ENCODE measurements around the gene ORAI1. TPM values are rescaled to one million over a fixed set of nuclear protein-coding genes. Genes with fewer than 3 reads are reported as not detected.

The ORAI1 gene
- total and polyA plus RNA-seq, 12 donors, result 1.8 to 18.1 (median 8.8) TPM

- Histone ChIP-seq H3K27me3 (no peaks in the 10 kb centered on the region), H3K4me1 (peaks cover 0 to 16% (median 0%) of the 10 kb centered on the region in 9 donors), H3K27ac (no peak overlapping the region), H3K4me3 (no peak overlapping the region), H3K36me3 (no peaks in the 10 kb centered on the region), H3K9me3 (peaks cover 0 to 4% (median 0%) of the 10 kb centered on the region in 11 donors)
- 85 to 87% methylated on average over 5 of the region's 5 CpGs for WGBS, 2 donors
- no peak for ATAC-seq
- no peak for TF ChIP-seq CTCF (IDR thresholded peaks at IDR 0.05)
- intact Hi-C loops (cut with DNase I), result no loop called here
- DNase-seq, result no peak
Measured at GRCh38 chr12:121618659-121619233, 7.6 kb upstream of the ORAI1 start.

GRCh38 chr12:121620333-121620891 is 5.9 kb upstream of the ORAI1 start:
- no peak for DNase-seq
- no peak overlapping the region for H3K27ac ChIP-seq

GRCh38 chr12:121626853-121627640 is 717 bp downstream of the ORAI1 start:
- peak; percentile 21 to 64 (median 47) for ATAC-seq
- DNase-seq, result peak; percentile 52 to 55
- 1% methylated on average over 51 to 53 of the region's 53 CpGs for WGBS, 2 donors
- Histone ChIP-seq H3K27me3 (no peaks in the 10 kb centered on the region), H3K4me3 (peak overlapping the region; percentile 57 to 97 (median 76)), H3K4me1 (peaks cover 3 to 66% (median 48%) of the 10 kb centered on the region in 9 donors), H3K36me3 (no peaks in the 10 kb centered on the region), H3K9me3 (no peaks in the 10 kb centered on the region), H3K27ac (peak overlapping the region; percentile 76 to 96 (median 92))
- intact Hi-C loops (cut with DNase I), result loop anchor here (2.0 to 10.0 kb wide), 15 partner anchors 35 to 132 kb away; partner anchors contain the start of genes KDM2B (in 4 of the 10) and MORN3 (in 1 of the 10)
- peak in 3 of 9 donors; percentile 2 to 29 (median 8) for TF ChIP-seq CTCF (IDR thresholded peaks at IDR 0.05)

More at GRCh38 chr12:121620333-121620891, 5.9 kb upstream of the ORAI1 start:
- intact Hi-C loops (cut with DNase I), result loop anchor here in 7 of 10 donors (5.0 to 10.0 kb wide), 7 partner anchors 43 to 126 kb away; no protein-coding TSS in a partner anchor
- H3K36me3 ChIP-seq, result no peaks in the 10 kb centered on the region
- 82 to 84% methylated on average over 8 of the region's 8 CpGs for WGBS, 2 donors
- H3K4me1 ChIP-seq, result peaks cover 0 to 25% (median 8%) of the 10 kb centered on the region in 9 donors
- TF ChIP-seq CTCF (IDR thresholded peaks at IDR 0.05), result no peak
- no peak overlapping the region for H3K4me3 ChIP-seq
- peak in 4 of 8 donors; percentile 25 to 46 (median 40) for ATAC-seq
- H3K9me3 ChIP-seq, result no peaks in the 10 kb centered on the region
- H3K27me3 ChIP-seq, result no peaks in the 10 kb centered on the region

- Histone ChIP-seq H3K4me1 (peaks cover 3 to 76% (median 58%) of the 10 kb centered on the region in 9 donors), H3K27me3 (no peaks in the 10 kb centered on the region), H3K36me3 (no peaks in the 10 kb centered on the region), H3K27ac (peak overlapping the region in 7 of 10 donors; percentile 88 to 95 (median 93)), H3K9me3 (no peaks in the 10 kb centered on the region), H3K4me3 (peak overlapping the region in 8 of 10 donors; percentile 57 to 97 (median 77))
- no peak for TF ChIP-seq CTCF (IDR thresholded peaks at IDR 0.05)
- DNase-seq, result no peak
- ATAC-seq, result no peak
- intact Hi-C loops (cut with DNase I), result loop anchor here (5.0 to 10.0 kb wide), 12 partner anchors 34 to 133 kb away; partner anchors contain the start of genes KDM2B (in 4 of the 10) and MORN3 (in 1 of the 10)
- 75% methylated on average over 8 of the region's 8 CpGs for WGBS, 2 donors
Measured at GRCh38 chr12:121628037-121628436, 1.7 kb downstream of the ORAI1 start.
